ENCODE results near the gene CDK5.

The CDK5 gene

GRCh38 chr7:151099486-151100211 is 42.0 kb upstream of the CDK5 start:
- no peak for TF ChIP-seq CTCF (IDR thresholded peaks at IDR 0.05; ENCODE audit: control insufficient read depth, extremely low read depth, insufficient read depth)
- DNase-seq (ENCODE audit: low read depth), result no peak
- H3K4me3 ChIP-seq (ENCODE audit: low read depth, low read length), result no peak overlapping the region

- TF ChIP-seq CTCF (IDR thresholded peaks at IDR 0.05; ENCODE audit: control insufficient read depth, extremely low read depth, insufficient read depth), result no peak
- no peak overlapping the region for H3K4me3 ChIP-seq (ENCODE audit: low read depth, low read length)
- no peak for DNase-seq (ENCODE audit: low read depth)
These were observed 38.3 kb upstream of the CDK5 start for GRCh38 chr7:151095828-151096475.

GRCh38 chr7:151095123-151095797 is 37.6 kb upstream of the CDK5 start:
- no peak for TF ChIP-seq CTCF (IDR thresholded peaks at IDR 0.05; ENCODE audit: control insufficient read depth, extremely low read depth, insufficient read depth)
- H3K4me3 ChIP-seq (ENCODE audit: low read depth, low read length), result no peak overlapping the region
- DNase-seq (ENCODE audit: low read depth), result no peak

GRCh38 chr7:151094675-151095074 is 37.0 kb upstream of the CDK5 start:
- H3K4me3 ChIP-seq (ENCODE audit: low read depth, low read length), result no peak overlapping the region
- no peak for TF ChIP-seq CTCF (IDR thresholded peaks at IDR 0.05; ENCODE audit: control insufficient read depth, extremely low read depth, insufficient read depth)
- DNase-seq (ENCODE audit: low read depth), result no peak

GRCh38 chr7:151093748-151094147 is 36.1 kb upstream of the CDK5 start:
- no peak for TF ChIP-seq CTCF (IDR thresholded peaks at IDR 0.05; ENCODE audit: control insufficient read depth, extremely low read depth, insufficient read depth)
- H3K4me3 ChIP-seq (ENCODE audit: low read depth, low read length), result no peak overlapping the region
- DNase-seq (ENCODE audit: low read depth), result no peak

- no peak for TF ChIP-seq CTCF (IDR thresholded peaks at IDR 0.05; ENCODE audit: control insufficient read depth, extremely low read depth, insufficient read depth)
- H3K4me3 ChIP-seq (ENCODE audit: low read depth, low read length), result no peak overlapping the region
- DNase-seq (ENCODE audit: low read depth), result no peak
These were observed 34.3 kb upstream of the CDK5 start for GRCh38 chr7:151091988-151092387.

All from LNCaP clone FGC (cell line).